Testis (tissue), 2 donors: ENCODE results near the gene TENT4B.

Experiments used
- CTCF ChIP-seq, 3 experiments: fragments of 450-650 bp in 2 of 3; fragments of 200-600 bp in 1 of 3; sonication (generic) in 1 of 3; IDR thresholded peaks; one replicate each; pipeline ENCODE4 v1.5.1; 2016 to 2019; ENCODE audit warnings: antibody characterized with exemption in 3 of 3, mild to moderate bottlenecking in 2 of 3, moderate library complexity in 1 of 3
- POLR2A ChIP-seq: fragments of 450-650 bp; IDR thresholded peaks from one replicate; pipeline ENCODE4 v1.6.1; 2017; ENCODE audit warnings: antibody characterized with exemption, mild to moderate bottlenecking, moderate library complexity

GRCh38 chr16:50209546-50210265 lies 56.6 kb downstream of the TENT4B start:
- TF ChIP-seq POLR2A (no peak), CTCF (IDR thresholded peaks at IDR 0.05) (no peak)
